Type B pancreatic cell (in vitro differentiated cells): Measurements from ENCODE around the gene ABCF2. TPM values are rescaled to one million over a fixed set of nuclear protein-coding genes. Genes with fewer than 3 reads are reported as not detected.

Experiments
- DNase-seq: peaks from one replicate; pipeline ENCODE4 v3.0.0; 2021; ENCODE audit warnings: mixed read lengths; ENCODE audit not compliant: unreplicated experiment; ENCODE audit errors: extremely low spot score
- H3K27ac Mint-ChIP-seq: 2 replicates; pipeline ENCODE4 v1.8.0; 2021; ENCODE audit warnings: mild to moderate bottlenecking, mixed read lengths
- H3K27me3 Mint-ChIP-seq: 2 replicates; pipeline ENCODE4 v1.8.0; 2021; ENCODE audit warnings: mixed read lengths
- H3K36me3 Mint-ChIP-seq: 2 replicates; pipeline ENCODE4 v1.8.0; 2021; ENCODE audit warnings: mixed read lengths
- H3K4me1 Mint-ChIP-seq: one replicate; pipeline ENCODE4 v1.8.0; 2021; ENCODE audit warnings: mixed read lengths; ENCODE audit not compliant: unreplicated experiment
- H3K4me3 Mint-ChIP-seq: 2 replicates; pipeline ENCODE4 v1.8.0; 2021; ENCODE audit warnings: mild to moderate bottlenecking, mixed read lengths
- H3K9me3 Mint-ChIP-seq: 2 replicates; pipeline ENCODE4 v1.8.0; 2021; ENCODE audit warnings: mixed read lengths
- total RNA-seq: library from RNA; stranded (reverse); gene quantifications from 2 replicates; pipeline ENCODE4 v1.2.1, GENCODE V29; 2021; ENCODE audit warnings: low replicate concordance
- TF ChIP-seq, protein P1 (sequence below): fragments of 200-600 bp; sonication (generic); conservative IDR thresholded peaks from 2 replicates; pipeline ENCODE4 v1.5.0; 2021; ENCODE audit warnings: antibody characterized with exemption, mild to moderate bottlenecking

ABCF2 gene
- total RNA-seq, 1 donor from 2014 or later = 46.5 TPM

- no peaks in the 10 kb centered on the region for H3K36me3 Mint-ChIP-seq
- DNase-seq = no peak
- H3K4me3 Mint-ChIP-seq = peak overlapping the region; percentile 86
- H3K9me3 Mint-ChIP-seq = no peaks in the 10 kb centered on the region
- H3K27ac Mint-ChIP-seq = peak overlapping the region; percentile 87
- H3K4me1 Mint-ChIP-seq = peaks cover 43% of the 10 kb centered on the region
- TF ChIP-seq, protein P1, sequence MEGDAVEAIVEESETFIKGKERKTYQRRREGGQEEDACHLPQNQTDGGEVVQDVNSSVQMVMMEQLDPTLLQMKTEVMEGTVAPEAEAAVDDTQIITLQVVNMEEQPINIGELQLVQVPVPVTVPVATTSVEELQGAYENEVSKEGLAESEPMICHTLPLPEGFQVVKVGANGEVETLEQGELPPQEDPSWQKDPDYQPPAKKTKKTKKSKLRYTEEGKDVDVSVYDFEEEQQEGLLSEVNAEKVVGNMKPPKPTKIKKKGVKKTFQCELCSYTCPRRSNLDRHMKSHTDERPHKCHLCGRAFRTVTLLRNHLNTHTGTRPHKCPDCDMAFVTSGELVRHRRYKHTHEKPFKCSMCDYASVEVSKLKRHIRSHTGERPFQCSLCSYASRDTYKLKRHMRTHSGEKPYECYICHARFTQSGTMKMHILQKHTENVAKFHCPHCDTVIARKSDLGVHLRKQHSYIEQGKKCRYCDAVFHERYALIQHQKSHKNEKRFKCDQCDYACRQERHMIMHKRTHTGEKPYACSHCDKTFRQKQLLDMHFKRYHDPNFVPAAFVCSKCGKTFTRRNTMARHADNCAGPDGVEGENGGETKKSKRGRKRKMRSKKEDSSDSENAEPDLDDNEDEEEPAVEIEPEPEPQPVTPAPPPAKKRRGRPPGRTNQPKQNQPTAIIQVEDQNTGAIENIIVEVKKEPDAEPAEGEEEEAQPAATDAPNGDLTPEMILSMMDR = no peak
- peaks cover 13% of the 10 kb centered on the region for H3K27me3 Mint-ChIP-seq
These were observed 22.2 kb upstream of the ABCF2 start for GRCh38 chr7:151249034-151249731.

DNA sequence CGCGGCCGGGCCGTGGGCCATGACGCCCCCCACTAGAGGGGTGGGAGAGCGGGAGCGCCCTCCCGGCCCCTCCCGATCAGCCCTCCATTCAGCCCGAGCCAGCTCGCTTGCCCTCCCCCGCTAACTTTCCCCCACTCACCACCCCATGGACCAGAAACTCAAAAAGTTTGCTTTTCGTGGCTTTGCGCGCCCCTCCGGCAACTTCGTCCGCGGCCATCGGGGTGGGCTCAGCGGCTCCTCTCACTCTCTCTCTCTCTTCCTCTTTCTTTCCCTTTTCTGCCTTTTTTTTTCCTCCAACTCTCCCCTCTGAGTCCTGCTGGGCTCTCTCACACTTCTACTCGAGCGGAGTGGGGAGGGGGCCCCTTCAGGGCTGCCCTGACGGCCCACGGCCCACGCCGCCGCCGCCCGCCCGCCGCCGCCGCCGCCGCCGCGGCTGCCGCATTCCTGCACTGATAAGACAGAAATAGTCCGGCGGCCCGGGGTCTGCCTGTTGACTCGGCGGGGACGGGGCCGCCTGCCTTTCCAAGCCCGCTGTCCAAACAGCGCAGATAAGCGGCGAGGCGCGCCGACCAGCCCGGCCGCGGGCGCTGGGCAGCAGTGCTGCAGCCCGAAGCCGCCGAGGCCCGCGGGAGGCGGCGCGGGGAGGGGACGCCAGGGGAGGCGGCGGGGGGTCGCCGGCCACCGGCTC is 21.5 kb upstream of the ABCF2 start, which contains the start of gene SMARCD3:
Gene SMARCD3 (minus strand): TSS at position 349 of the 688 bp plus-strand sequence. CDS start 132 bp downstream, at position 217.
- Mint-ChIP-seq H3K4me3 (peak within 1 kb of the TSS; percentile 96), H3K27me3 (peaks cover 13% of the 10 kb centered on the region), H3K9me3 (no peaks in the 10 kb centered on the region), H3K36me3 (no peaks in the 10 kb centered on the region), H3K4me1 (peaks cover 43% of the 10 kb centered on the region), H3K27ac (peak within 1 kb of the TSS; percentile 87)
- peak; percentile 85 for DNase-seq
- TF ChIP-seq, protein P1 = no peak

GRCh38 chr7:151247611-151248345 is 20.8 kb upstream of the ABCF2 start:
- H3K4me3 Mint-ChIP-seq = peak overlapping the region; percentile 96
- DNase-seq = no peak
- H3K36me3 Mint-ChIP-seq = no peaks in the 10 kb centered on the region
- no peaks in the 10 kb centered on the region for H3K9me3 Mint-ChIP-seq
- TF ChIP-seq, protein P1 = no peak
- peaks cover 40% of the 10 kb centered on the region for H3K4me1 Mint-ChIP-seq
- peaks cover 13% of the 10 kb centered on the region for H3K27me3 Mint-ChIP-seq
- H3K27ac Mint-ChIP-seq = peak overlapping the region; percentile 83

DNA sequence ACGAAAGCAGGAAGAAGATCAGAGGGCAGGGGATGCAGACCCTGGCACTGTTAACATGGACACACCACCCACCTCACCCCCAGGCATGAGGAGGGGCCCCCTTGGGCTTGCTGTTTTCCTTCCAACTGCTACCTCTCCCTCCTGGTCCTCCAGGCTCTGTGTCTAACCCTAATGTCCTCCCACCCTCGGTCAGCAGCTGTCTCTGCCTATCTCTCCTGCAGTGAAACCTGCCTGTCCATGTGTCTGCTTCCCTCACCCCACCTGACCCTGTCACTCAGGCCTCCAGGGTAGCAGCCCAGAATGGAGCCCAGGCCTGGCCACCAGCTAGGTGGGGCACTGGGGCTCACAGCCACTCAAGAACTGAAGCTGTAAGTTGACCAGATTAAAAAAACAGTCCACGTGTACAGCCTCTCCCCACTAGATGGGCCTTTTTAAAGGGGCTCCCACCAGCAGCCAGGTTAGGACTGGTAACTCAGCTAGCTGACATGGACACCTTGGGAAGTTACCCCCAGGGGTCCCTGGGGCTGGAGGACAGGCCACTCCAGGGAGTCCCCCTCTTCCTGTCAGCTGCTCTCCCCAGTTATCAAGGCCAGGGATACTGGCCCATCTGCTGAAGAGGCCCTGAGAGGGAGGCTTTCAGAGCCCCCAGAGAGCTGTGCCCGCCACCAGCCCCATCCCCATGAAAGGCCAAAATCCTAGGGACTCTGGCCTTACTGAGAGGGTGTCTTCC is 20.0 kb upstream of the ABCF2 start:
- Mint-ChIP-seq H3K9me3 (no peaks in the 10 kb centered on the region), H3K36me3 (no peaks in the 10 kb centered on the region), H3K27ac (peak overlapping the region; percentile 43), H3K4me1 (peaks cover 34% of the 10 kb centered on the region), H3K4me3 (peak overlapping the region; percentile 96), H3K27me3 (peaks cover 10% of the 10 kb centered on the region)
- no peak for DNase-seq
- TF ChIP-seq, protein P1 = no peak
